ENCODE data around the gene AGBL1.

GRCh38 chr15:86759800-86760523, 680.3 kb downstream of the AGBL1 start:
- TF ChIP-seq POLR2AphosphoS5 (IDR thresholded peaks at IDR 0.05; ENCODE audit: low read depth, low read length) (no peak), REST (IDR thresholded peaks at IDR 0.05; ENCODE audit: insufficient read depth in 1 of 2, low read depth in 2 of 2, low read length in 2 of 2) (no peak), SIN3A (IDR thresholded peaks at IDR 0.05; ENCODE audit: borderline replicate concordance, insufficient read depth, low read length) (no peak)

All from PFSK-1 (cell line).